ENCODE results near the gene ARHGEF3.
A peak's percentile ranks its signal among the peaks of the same experiment; 100 is the strongest.

Gene ARHGEF3

DNA sequence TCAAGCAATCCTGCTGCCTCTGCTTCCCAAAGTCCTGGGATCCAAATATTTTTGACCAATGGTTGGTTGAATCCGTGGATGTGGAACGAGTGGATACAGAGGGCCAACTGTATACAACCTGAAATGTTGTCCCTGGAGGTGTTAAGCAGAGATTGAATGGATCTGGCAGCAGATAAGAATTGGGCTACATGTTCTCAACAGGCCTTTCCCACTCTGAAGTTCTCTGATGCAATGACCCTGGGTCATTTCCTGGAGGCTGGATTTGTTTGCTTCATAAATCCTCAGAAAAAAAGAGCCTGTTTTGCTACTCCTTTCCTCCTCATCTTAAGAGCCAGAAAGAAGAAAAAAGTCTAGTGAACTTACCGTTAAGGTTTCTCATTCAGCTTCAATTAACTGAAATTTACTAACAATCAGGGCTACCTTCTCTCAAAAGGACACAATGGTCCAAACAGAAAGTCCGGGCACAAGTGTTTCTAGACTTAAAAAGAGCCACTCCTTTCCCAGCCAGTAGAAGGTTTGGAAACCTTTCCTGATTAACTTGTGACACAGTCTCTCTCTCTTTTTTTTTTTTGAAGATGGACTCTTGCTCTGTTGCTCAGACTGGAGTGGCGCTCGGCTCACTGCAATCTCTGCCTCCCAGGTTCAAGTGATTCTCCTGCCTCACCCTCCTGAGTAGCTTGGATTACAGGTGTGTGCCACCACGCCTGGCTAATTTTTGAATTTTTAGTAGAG, 6.5 kb downstream of the ARHGEF3 start:
- DNase-seq: no peak

DNA sequence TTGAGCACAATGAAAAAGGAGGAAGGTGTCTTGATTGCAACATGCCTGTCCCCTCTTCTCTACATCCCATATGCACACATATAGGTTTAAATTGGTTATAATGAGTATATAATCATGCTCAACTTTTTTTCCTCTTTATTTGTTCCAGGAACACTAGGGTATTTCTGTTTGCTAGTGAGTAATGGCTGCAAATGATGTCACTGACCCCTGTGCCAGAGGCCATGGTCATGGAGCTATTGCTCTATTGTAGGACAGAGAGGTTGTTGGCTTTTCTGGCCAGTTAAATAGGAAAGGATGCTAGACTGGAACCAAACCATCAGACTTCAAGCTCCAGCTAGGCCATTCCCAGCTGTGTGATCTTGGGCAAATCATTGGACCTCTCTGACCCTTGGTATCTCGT, 9.6 kb downstream of the ARHGEF3 start:
- no peak for DNase-seq

DNA sequence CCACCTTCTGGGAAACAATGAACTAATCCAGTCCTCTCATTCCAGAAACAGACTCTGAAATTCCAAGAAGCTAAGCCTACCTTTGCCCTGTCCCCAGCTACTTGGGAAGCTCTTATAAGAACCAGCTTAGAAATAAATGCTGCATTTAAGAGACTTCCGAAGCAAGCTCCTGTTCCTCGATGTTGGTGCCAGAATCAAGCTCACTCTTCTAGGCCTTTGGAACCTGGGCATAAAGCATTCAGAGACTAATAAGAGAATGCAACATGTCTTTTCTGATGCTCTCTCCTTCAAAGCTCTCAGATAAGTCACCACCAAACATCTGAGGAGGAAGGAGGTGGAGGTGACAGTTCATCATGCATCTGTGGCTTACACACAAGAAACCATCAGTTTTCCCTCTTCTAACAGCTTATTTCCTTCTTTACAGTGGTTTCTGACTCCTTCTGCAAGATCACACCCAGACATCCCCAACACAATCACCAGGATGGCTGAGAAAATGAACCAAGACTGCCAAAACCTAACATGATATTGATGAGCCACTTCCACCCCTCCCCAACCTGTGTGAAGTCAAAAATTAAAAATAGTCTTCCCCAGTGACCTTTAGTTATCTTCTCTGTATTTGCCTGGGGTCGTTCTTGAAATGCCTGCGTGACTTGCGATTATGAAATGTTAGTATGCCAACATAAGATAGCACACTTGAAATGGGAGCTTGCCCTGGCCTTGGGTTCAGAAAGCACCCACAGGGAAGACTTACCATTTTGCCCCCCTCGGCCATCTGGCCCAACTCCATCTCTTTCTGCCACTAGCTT, 11.5 kb downstream of the ARHGEF3 start:
- no peak for DNase-seq

DNA sequence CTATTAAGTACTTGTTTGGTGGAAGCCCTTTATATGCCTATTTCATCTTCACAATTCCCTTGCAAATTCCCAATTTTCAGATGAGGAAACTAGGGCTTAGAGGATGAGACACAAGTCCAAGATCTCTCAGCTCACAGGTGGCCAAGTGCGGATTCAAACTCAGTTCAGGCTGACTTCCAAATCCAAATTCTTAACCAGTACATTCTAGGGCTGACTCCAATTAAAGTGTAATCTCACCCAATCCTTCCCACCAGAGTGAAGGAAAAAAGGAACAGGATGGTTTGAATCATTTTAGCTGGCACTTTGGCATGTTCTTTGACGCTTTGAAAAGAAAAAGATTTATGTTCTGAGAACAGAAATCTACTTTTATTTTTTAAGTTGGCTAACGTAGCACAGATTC, 12.7 kb downstream of the ARHGEF3 start:
- DNase-seq: no peak

DNA sequence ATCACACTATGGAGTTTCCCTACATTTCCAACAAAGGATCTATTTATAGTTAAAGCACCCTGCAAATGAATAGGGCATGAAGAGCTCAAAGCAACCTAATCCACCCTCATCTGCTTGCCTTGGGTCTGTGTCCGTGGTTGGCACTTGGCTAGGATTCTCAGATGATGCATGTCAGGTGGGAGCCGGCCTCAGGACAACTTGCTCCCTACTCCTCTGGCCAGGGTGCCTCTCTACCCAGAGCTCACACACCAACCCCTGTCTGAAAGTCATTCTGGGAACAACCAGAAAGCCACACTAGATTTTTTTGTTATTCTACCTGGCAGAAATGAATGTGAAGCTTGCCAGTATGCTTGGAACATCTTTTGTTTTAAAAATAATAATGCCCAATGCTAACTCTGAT, 13.2 kb downstream of the ARHGEF3 start:
- no peak for DNase-seq

DNA sequence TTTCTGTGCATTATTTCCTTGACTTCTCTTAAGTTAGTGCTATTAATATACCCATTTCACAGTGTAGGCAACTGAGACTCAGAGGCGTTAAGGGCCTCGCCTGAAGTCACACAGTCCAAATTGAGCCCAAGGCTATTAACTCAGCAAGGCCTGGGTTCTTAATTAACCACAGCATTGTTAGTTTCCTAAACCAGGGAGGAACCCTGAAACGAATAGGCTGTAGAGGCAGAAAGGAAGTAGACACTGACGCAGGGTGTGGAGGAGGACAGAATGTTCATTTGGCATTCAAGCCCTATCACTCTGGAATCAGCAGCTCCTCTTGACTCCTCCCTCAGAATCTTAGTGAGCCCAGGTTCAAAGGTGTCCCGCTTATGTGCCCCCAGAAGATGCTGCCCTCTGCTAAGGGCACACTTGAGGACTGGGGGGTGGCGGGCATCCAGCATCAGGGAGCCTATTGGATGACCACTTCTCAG, 13.9 kb downstream of the ARHGEF3 start:
- no peak for DNase-seq

DNA sequence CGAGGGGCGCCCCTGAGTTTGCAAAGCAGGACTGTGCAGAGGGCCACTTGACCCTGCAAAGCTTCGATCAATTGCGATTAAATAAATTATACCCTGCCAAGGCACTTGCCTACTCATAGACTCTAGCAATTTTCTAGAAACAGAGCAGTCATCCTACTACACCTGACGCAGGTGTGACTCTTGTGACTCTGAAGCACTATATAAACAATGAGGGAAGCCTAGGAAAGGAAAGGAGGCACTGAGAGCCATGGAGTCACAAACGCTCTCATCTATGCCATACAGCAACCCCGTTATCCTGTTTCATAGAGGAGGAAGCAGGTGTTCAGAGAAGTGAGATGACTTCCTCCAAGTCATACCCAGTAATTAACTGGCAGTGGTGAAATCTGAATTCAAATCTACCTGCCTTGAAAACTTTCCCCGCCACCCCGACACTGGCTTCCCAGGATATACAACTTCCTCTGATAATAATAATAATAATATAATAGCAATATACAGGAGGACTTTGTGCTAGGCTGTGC, 14.4 kb downstream of the ARHGEF3 start:
- no peak for DNase-seq

DNA sequence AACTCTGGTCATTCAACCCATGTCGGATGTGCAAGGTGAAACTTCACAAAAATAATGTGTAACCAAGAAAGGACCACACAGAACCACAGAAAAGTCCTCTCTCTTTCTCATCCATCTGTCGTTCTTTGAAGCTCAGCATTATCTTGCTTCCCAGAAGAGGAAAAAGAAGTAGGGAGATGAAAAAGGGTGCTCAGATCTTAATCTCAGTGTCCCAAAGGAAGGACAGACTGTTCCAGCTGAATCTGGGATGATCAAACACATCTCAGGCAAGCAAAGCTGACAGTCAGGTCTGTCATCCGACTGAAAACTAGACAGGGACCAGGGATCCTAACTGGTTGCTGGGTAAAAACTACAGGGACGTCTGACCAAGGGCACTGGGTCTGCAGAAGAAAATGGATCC, 16.2 kb downstream of the ARHGEF3 start:
- DNase-seq: no peak

DNA sequence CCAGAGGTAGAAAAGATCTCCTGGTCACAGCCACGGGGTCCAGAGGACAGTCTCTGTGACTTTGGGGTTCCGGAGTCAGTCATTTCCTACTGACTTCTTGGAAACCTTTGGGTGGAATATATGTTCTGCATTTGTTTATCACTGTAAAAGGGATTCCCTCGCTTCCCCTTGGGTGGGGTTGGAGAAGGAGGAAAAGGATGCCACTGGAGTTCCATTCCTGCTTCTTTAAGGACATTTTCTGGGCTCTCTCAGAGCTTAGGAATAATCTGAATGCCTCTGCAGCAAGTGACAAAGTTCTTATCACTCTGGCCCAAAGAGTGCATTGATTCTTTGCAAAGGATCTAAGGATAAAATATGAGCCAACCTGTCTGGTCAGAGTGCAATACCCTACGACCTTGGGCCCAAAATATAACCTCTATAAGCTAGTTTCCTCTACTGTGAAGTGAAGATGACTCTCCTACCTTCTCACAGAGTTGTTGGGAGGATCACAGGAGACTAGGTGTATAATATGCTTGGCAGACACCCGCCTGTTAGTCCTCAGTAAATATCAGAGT, 17.2 kb downstream of the ARHGEF3 start:
- no peak for DNase-seq

DNA sequence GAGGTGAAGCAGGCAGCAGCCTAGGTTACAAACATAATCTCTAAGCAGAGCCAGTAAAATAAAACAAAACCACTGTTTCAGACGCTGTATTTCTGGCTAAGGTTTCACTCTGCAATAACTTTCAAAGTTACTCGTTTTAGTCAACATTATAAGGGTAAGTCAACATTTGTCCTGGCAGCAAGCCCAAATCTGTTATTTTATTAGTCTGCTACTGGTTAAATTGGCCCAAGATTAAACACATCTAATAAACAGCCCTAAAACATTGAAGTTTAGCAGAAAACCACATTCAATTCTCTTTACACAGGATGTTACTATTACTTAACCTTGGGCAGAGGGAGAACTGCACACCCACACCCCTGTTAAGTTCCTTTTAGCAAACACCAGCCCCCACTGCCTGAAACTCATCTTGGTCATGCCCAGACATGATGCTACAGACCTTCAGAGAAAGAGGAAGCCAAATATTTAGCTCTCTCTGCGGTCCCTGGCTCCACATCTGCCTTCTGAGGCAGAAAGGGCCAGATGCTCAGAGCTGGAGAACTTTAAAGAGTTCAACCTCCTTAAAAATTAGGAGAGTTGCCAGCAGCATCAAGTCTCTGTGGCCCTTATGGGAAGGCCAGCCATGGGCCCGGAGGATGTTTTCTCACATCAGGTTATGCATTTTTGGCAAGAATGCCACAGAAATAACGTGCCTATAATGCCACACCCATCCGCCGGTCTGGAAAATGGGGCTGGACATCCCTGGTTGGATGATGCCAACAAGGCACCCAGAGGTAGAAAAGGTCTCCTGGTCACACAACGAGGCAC, 17.9 kb downstream of the ARHGEF3 start:
- DNase-seq: peak; percentile 61

DNA sequence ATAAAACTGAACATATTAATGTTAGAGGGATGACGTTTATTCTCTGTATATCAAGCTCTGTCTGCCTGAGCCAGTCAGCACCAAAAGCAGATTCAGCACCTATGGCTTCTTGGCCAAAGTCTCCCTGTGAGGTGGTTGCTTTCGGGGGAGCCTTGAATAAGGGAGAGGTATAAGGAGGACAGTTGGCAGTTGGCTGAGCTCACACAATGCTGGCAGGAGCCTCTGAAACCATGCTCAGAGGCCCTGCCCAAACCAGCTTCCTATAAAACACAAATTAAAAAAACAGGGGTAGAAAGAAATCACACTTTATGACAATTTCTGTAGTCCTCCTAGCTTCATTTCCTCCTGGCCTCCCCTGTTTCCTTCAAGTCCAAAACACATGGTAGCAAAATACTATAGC, 18.8 kb downstream of the ARHGEF3 start:
- no peak for DNase-seq

DNA sequence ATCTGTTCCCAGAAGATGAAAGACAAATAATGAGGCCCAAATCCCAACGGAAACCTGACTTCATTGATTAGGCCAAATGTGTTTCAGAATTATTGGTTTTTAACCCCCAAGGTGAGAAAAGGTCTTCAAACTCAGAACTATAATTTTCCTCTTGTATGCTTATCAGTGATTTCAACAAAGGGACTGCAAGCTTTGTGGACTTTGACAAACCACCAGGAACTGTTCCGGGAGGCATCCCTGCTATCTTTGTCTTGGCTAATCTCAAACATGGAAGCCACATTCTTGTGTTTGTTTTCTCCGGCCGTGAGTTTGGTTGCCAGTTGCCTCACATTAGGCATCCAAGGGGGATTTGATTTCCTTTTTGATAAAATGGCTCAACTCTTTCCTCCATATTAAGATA, 19.5 kb downstream of the ARHGEF3 start:
- DNase-seq: no peak

DNA sequence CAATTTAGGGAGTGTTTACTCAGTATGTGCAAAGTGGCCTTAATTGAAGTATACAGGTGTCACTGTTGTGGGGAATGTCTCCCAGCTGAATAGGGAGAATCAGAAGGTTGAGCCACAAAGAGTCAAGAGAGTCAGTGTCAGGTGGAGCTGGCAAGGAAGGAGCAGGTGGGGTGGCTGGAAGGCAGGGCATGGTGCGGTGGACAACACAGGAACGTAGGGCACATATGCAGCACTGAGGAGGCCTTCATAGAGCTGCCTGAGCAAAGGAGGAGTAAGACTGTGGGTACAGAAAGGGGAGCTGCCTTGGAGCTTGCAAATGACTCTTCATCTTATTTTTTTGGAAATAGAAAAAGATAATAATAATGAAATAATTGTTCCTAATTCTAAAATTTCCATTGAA, 20.0 kb downstream of the ARHGEF3 start:
- DNase-seq: no peak

DNA sequence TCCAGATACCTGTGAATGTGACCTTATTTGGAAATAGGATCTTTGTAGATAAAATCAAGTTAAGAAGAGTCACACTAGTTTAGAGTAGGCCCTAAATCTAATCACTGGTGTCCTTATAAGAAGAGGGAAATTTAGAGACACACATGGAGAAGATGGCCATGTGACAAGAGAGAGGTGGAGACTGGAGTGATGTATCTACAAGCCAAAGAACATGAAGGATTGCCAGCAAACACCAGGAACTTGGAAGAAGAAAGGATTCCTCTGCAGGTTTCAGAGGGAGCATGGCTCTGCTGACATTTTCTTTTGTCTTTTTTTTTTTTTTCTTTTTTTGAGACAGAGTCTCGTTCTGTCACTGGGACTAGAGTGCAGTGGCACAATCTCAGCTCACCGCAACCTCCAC, 20.8 kb downstream of the ARHGEF3 start:
- DNase-seq: no peak

DNA sequence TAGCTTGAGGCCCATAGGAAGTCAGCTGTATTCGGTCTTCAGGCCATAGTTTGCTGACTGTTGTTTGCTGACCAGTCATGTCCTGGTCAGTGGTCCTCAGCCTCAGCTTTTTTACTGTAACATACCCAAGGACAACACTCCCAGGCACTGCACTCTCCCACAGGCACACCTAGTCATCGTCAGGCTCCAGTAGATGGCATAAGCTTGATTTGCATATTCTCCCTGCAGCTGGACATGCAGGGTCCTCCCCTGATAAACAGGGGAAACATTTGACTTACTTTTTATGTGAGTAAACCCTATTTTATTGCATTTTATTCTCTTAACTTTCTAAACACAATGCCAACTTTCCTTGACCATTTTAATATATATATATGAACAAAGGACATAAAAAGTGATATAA, 22.9 kb downstream of the ARHGEF3 start:
- no peak for DNase-seq

DNA sequence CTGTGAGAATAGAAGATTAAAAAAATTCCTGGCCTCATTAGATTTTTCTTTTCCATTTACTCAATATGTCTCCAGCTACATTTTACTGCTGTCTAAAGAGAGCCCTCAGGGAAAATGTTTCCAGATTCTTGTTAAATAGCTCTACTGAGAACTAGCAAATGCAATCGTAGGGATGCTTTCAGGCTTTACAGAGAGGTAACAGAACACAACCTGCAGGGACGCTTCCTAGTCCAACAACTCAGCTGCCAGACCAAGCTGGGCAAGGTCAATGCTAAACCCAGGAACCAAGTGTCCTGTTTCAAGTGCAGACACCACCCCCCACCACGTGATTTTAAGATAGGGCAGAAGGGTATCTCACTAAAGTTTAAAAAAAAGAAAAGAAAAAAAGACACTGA, 25.2 kb downstream of the ARHGEF3 start:
- no peak for DNase-seq

DNA sequence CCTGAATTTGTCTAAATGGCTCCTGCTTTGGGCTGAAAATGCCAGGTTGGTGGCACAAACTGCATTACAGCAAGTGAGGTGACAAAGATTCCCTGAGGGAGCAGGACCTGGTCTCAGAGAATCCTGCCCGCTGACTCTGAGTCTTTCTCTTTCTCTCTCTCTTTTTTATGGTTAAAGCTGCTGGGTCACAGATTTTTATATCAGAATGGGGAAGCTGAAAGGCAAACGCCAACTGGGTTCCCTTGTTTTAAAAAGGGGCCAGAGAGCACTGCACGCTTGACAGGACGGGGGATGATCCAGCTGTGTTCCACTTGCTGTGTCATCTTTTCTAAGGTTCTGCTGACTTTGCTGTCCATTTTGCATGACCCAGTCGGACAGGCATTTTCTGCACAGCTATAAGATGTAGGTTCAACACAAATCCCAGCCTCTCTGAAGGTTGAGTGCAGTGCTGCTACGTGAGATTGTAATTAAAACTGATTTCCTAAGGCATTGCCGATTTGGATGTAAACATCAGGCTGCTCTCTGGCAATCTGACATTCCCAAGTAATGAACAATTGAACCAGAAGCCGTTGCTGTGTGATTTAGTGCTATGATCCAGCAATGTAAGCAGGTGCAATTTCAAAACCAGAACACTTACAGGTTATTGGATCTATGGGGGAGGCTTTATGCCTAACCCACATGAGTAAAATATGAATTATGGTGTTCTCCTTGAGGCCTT, 25.8 kb downstream of the ARHGEF3 start:
- no peak for DNase-seq

DNA sequence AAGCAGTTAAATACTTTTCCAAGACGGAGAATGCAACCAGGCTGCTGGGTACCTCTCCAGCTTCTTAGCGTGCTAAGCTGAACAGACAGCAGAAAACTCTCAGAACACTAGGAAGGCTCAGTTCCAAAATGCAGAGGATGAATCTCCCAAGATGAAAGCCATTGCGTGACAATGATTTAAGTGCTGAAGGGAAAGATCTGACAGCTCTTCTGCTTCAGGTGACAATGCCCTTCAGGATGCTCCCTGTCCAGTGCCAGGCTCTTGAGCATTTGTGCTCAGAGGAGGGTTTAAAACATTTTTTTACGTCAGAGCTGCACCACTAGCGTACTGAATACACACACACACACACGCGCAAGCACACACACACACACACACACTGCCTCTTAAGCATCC, 26.3 kb downstream of the ARHGEF3 start:
- DNase-seq: no peak

DNA sequence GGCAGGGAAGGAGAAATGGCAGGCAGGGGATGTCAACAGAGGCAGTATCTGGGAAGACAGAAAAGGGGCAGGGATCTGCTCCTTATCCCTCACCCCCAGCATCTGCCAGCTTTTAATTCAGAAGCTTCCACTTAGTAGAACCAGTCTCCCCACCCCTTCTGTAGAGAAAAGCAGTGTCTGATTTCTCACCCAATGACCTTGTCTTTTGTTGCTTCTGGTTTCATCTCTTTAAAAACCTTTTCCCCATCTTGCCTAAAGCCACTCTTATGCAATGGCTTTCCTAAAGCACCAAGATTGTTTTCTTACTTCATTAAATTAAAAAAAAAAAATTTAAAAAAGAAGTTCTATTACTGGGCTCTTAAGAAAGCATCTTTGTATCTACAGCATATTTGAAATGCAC, 27.8 kb downstream of the ARHGEF3 start:
- no peak for DNase-seq

DNA sequence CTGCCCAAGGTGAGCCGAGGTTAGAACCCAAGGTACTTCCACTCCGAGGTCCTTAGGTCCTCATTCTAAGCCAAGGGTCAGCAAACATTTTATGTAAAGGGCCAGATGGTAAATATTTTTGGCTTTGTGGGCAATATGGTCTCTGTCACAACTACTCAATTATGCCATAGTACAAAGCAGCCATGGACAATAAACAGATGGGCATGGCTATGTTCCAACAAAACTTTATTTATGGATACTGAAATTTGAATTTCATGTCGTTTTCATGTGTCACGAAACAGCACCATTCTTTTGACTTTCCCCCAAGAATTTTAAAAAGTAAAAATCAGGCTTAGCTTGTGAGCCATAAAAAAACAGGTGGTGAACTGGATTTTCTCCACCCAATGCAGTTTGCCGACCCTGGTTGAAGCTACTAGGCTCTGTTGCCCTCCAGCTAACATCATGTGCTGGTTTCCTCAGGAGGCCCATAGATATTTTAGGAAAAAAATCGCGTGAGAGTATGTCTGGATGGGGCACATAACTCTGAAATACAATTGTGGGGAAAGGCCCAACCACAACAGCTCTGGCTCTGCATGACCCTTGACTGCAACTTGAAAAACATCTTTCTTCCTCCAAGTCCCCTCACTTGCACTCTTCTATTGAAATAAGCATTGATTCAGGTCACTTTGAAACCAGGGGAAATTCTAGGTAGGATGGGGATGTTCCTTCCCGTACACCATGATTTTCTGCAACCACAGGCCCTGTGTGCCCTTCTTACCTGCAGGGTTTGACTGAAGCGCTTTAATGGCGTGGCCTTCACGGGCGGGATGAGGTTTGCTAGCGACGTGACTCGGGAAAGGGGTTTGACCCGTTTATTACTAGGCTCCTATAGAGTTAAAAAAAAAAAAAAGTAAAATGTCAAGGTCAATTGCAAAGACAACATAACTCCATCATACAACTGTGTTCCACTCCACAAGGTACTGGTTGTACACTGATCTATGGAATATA, 28.5 kb downstream of the ARHGEF3 start:
- DNase-seq: no peak

DNA sequence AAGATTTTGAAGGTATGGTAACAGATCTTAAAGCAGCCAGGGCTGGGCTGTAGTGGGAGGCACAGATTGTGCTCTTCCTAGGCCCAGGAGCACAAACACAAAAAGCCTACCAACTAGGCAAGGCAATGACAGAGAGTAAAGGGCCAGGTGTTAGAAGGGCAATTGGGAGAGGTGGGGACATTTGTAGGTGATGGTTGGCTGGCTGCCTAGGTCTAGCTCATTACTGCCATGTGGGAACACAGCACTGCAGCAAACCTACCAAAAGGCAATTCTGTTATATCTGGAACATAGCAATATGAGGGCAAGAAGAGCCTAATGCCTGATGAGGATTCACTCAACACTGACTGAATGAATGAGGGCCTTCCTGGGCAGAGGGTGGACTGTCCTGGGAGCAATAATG, 30.4 kb downstream of the ARHGEF3 start:
- no peak for DNase-seq
